GM21447 (cell line): ENCODE data around the gene SCAI.
"Not testable (repeated sequence)": the region's sequence is repeated elsewhere in the genome, so short reads cannot be mapped to it uniquely, and the experiment has no call there.

Source experiments
- ATAC-seq: cut with Tn5 transposase; IDR thresholded peaks from one replicate; pipeline ENCODE4 v1.9.1; 2021; ENCODE audit not compliant: unreplicated experiment

Gene SCAI

GRCh38 chr9:125143377-125144090 lies at the start of gene SCAI:
TSS of gene SCAI (minus strand) at chr9:125143528. CDS start at chr9:125143437, 91 bp downstream.
- ATAC-seq, result peak; percentile 99

DNA sequence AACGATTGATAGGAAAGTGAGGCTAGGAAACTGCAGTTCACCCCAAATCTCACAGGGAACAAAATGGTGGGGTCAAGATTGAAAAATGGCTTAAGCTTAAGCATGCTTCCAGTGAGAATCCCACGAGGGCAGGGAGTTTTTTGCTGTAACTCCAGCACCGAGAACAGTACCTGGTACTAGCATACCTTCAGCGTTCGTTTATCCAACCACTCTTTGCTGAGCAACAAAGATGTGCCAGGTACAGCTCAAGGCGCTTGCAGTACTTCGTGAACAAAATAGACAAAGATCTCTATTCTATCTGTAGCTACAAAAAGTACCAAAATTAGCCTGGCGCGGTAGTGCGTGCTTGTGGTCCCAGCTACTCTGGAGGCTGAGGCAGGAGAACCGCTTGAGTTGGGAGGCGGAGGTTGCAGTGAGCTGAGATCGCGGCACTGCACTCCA lies 47.1 kb upstream of the SCAI start:
- no peak for ATAC-seq

GRCh38 chr9:125189361-125190289 lies 46.3 kb upstream of the SCAI start, which contains the start of gene PPP6C:
TSS of gene PPP6C (minus strand) at chr9:125189803. CDS start at chr9:125189718, 85 bp downstream.
- ATAC-seq, result peak; percentile 96

DNA sequence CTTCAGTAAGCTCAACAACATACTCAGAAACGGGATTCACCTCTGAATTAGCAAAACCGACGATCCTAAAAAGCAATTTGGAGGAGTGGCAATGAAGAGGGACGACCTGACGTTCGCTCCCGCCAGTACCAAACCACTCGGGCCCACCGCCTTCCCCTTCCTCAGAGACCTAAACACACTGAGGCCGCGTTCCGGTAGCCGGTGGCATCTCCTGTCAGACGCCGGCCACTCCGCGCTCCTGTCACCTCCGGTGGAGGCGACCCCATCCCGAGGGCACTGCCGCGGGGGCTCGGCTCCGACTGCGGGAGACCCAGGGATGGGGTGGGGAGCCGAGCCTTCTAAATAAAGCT lies 45.7 kb upstream of the SCAI start:
- ATAC-seq, result peak; percentile 27

DNA sequence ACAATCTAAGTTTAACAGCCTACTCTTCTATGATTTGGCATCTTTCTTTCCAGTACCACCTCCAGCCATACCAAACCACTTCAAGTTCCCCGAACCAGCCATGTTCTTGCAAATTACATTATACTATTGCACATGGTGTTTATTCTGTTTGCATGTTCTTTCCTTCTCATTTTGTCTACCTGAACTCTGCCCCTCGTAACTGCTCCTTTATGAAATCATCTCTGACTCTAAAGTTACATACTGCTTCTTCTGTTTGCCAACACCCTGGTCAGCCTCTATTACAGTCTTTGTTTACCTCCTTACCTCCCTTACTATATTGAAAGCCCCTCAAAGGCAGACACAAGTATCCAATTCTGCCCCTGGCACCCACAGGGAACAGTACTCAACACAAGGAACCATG lies 40.2 kb upstream of the SCAI start:
- no peak for ATAC-seq

GRCh38 chr9:125183054-125183453 lies 39.7 kb upstream of the SCAI start:
- no peak for ATAC-seq

GRCh38 chr9:125181756-125182155 lies 38.4 kb upstream of the SCAI start:
- ATAC-seq, result not testable (repeated sequence)

- no peak for ATAC-seq
Observed at GRCh38 chr9:125180876-125181275, 37.5 kb upstream of the SCAI start.

GRCh38 chr9:125179776-125180175 lies 36.4 kb upstream of the SCAI start:
- ATAC-seq, result not testable (repeated sequence)

- no peak for ATAC-seq
Observed at GRCh38 chr9:125177888-125178287, 34.6 kb upstream of the SCAI start.

DNA sequence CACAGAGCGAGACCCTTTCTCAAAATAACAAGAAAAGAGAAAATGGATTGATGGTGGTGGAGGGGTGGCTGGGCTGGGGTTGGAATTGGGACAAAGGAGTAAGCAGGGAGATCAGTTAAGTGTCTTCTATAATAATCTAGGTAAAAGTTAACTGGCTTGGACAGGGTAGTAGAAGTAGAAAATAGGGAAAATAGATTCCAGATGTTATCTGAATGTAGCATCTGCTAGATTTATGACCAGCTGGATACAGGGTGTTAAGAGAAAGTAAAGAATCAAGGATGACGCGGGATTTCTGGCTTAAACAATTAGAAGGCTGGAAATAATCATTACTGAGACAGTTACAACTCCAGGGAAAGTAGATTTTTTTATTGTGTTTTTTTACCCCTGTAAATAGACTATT lies 33.3 kb upstream of the SCAI start:
- ATAC-seq, result no peak

GRCh38 chr9:125172031-125172755 lies 28.9 kb upstream of the SCAI start:
- no peak for ATAC-seq

DNA sequence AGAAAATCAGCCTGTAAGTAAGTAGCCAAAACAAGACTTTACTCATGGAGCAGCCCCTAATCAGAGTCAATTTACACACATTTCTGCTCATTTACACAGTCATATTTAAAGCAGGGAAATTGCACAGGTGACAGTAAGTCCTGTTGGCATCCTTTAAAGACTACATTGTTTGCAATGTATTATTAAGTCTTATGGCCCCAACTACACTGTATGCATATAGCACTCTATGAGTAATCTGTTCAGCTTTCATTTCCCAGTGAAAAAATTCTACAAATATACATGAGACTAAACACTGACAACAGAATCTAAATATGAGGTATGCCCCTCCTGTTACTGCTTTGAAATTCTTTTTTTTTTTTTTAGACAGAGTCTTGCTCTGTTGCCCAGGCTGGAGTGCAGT lies 26.6 kb upstream of the SCAI start:
- ATAC-seq, result no peak

GRCh38 chr9:125166762-125167161 lies 23.4 kb upstream of the SCAI start:
- ATAC-seq, result no peak

DNA sequence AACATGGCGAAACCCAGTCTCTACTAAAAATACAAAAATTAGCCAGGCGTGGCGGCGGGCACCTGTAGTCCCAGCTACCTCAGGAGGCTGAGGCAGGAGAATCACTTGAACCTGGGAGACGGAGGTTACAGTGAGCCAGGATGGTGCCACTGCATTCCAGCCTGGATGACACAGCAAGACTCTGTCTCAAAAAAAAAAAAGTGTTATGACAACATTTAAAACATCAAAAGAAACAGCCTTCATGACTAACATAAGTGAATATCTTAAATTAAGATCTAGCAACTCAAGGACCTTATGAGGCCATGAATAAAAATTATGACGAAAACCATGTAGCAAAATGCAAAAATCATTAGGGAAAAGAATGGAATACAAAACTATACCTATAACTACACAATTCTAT lies 19.6 kb upstream of the SCAI start:
- ATAC-seq, result not testable (repeated sequence)

DNA sequence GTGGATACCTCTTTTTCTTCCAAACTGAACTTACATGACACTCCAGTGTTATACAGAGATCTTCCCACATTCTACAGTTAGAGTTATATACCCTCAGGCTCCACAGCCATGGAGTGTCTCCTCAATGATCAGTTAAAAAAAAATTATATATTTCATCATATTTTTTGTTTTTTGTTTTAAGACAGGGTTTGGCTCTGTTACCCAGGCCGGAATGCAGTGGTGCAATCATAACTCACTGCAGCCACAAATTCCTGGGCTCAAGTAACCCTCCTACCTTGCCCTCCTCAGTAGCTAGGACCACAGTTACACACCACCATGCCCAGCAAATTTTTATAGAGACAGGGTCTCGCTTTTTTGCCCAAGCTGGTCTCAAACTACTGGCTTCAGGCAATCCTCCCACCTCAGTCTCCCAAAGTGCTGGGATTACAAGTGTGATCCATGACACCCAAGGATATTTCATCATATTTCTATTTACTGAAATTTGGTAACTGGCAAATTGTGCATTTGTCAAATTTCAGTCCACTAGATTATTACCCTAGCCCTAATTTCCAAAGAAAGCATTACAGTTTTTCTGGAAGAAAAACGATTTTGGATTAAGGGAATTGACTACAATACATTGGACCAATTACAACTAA lies 18.1 kb upstream of the SCAI start:
- ATAC-seq, result no peak

DNA sequence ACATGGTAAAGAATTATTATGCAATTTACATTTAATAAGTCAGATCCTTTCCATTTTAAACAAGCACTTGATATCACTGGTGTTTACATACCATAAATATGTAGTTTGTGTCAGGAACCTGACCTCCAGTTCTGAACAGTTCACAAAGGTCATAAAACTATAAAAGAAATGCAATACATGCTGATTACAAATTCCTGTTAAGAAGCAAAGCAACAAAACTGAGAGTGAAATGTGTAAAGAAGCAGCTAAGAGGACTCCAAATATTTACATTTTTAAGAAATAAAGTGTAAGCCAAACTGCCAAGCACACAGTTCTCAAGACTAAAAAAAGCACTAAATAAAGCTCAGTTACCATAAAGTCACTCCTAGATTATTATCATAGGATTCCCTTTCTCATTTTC lies 17.4 kb upstream of the SCAI start:
- ATAC-seq, result no peak

- no peak for ATAC-seq
Observed at GRCh38 chr9:125156551-125156950, 13.2 kb upstream of the SCAI start.

DNA sequence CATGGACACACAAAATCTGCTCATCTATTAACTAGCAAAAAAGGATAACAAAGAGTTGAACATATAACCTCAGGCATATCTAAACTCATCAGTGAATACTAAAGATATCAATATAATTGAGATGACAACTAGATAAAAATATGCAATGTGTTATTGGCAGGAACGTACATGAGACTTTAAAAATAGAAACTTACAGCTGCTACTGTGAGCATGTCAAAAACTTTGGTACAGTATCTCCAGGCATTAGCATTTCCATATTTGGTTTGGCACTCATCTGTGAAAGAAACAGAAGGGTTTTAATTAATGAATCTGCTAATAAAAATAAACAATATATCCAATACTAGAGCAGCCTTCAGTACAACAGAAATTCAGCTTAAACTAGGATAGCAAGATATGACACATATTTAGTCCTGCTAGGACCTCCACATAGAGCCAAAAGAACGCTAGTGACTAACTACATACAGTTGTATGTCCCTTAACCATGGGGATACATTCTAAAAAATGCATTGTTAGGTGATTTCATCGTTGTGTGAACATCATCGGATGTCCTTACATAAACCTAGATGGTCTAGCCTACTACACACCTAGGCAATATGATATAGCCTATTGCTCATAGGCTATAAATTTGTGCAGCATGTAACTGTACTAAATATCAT lies 10.5 kb upstream of the SCAI start:
- ATAC-seq, result no peak

DNA sequence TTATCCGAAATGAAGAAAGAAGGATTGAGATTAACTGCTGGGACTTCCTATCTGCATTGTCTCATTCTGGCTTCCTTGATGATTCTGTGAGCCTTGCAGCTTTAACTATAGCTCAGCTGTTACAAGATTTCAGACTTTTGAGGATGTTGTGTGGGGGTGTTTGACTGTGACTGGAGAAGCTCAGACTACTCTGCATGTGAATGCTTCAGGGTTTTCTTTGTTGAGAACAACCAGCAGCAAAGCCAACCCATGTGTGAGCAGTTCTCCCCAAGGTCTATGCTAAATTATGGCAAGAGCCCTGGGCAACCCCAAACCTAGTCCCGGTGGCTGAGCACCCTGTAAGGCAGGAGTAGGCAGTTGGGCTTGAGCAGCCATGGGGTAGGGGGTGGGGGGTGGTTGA lies 8.4 kb upstream of the SCAI start:
- ATAC-seq, result no peak
